SKM-1 (cell line): ENCODE measurements around the gene MAN2A1.

ENCODE experiments used
- DNase-seq: peaks from one replicate; lab custom pipeline; 2025; ENCODE audit not compliant: unreplicated experiment; lab: John Stamatoyannopoulos, UW

Gene MAN2A1

DNA sequence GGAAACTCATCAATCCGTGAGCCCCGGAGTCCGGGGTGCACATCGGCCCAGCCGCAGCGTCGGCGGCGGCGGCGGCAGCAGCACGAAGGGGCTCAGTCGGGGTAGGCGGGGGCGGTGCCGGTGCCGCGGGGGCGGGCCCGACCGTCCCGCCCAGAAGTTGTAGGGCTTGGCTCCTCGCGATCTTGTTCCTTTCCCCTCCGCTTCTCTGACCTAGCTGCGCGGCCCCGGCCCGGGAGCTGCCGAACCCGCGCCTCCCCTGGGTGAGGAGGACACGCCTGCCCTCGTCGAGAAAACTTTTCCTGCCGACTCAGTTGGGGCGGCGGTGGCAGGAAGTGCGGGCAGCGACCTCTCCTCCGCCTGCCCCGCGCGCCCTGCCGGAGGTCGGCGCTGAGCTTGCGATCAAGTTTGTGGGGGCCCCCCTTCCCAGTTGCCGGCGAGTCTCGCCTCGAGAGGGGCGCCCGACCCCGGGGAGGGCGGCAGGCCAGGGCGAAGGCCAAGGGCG is at the start of gene MAN2A1:
Gene MAN2A1, plus strand, starts transcription at position 188 of the 502 bp plus-strand sequence. CDS start 491 bp downstream, outside the sequence.
- peak; percentile 71 for DNase-seq

DNA sequence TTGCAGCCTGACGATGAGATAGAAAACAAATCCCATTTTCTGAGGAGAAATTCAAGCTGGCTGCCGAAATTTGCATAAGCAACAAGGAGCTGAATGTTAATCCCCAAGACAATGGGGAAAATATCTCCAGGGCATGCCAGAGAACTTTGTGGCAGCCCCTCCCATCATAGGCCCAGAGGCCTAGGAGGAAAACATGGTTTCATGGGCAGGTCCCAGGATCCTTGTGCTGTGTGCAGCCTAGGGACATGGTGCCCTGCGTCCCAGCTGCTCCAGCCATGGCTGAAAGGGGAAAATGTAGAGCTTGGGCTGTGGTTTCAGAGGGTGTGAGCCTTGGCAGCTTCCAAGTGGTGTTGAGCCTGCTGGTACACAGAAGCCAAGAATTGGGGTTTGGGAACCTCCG is 48.8 kb upstream of the MAN2A1 start:
- DNase-seq, result no peak

DNA sequence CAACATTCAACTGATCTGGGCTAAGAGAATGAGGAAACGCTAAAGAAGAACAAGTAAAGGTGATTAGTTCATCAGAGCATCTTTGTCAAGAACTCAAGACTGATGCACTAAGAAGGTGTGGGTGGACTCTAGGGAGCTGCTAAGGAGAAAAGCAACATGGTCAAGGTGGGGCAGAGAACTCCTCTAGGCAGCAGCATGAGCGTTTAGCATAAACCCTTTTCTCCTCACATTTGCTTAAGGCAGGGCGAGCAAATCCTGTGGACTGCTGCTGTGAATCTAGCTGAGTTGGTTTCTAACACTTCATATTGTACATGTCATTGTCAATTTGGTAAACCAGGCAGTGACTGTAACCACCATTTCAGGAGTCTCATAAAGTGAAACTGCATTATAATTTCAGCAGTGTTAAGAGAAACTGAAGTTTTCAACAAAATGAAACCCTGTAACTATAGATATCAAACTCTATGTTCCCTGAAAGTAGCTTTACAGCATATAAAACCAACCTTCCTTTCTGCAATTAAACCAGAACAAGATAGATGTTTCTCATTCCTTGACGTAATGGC is 45.9 kb upstream of the MAN2A1 start:
- no peak for DNase-seq

DNA sequence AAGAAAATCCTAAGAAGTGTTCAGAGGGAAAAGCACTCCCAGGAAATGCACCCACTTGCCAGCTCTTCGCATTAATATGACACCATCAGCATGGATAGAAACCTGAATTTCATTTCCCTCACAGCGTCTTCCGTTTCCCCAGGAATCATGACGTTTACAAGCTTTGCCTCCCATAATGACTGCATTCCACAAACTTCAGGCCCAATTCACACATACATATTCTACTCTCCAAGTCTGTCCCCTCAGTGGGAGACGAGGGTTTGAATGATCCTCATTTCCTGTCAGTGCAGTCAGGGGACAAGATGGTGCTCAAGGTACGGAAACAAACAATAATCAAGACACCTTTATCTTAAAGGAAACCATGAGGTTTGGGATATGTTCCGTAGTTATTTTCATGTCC is 44.9 kb upstream of the MAN2A1 start:
- no peak for DNase-seq

DNA sequence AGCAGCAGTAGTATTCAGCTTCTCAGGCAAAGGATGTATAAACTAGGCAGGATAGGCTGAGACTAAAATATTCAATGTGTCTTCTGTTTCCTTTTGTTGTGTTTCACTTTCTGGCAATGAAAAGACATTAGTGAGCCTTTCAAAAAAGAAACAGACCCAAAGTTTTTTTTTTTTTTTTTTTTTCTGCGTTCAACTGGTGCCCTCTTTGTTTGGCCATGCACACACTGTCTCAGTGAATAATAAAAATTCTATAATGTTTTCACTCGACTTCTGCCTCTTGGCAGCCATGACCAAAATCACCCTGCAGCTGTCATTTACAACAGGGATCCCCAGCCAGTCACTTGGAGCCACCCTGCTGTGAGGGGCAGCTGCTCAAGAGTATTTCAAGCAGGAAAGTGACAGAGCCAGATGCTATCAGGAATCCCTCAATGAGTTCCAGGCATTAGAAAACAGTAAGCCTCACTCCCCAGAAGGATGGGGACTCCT is 44.0 kb upstream of the MAN2A1 start:
- no peak for DNase-seq

DNA sequence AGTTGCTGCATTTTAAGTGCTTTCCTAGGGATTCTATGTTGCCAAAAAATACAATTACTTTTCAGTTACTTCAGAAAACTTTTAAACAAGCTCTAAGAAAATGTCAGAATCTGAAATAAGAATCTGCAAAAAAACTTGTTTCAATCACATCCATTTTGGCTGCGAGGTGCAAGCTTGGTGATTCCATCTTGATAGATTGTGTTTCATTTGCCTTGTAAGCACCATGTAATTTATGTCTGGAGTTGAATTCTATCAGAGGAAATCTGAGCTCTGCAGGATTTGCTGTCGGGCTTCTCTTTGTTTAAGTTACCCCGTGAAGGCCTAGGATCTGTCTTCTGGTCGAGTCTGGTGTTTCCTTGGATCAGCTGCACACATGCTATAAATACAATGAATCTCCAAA is 40.4 kb upstream of the MAN2A1 start:
- DNase-seq, result no peak

DNA sequence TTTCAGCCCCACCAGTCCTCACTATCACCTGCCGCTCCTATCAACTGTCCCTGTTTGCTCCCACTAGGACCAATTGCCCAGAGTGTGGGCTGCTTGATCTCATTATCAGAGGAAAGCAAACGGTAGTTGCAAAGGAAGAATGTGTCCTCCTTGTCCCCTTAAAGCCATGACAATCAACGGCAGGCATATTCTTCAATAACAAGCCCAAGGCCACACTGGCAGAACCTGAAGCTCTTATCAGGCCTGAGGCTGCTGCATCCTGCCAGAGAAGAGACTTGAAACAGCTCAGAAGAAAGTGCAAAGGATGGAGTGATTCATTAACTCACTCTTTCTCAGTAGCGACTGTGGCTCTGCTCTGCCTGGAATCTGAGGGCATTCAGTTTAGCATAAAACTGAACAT is 39.2 kb upstream of the MAN2A1 start:
- no peak for DNase-seq

DNA sequence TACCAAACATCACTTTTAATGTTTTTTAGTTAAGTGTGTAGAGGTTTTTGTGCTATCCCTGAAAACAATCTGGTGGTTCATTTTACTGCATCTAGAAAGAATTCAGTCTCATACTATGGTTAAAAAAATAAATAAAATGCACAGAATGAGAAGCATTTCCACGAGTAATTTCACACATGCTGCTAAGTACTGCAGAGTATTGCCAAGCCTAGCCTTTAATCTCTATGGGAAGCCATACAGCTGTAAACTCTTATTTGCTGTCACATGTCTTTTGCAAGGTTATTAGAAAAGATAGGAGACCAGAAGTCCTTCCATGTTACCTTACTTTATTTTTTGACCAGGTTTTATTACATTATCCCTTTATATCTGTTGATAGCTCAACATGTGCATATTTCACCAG is 37.6 kb upstream of the MAN2A1 start:
- no peak for DNase-seq

DNA sequence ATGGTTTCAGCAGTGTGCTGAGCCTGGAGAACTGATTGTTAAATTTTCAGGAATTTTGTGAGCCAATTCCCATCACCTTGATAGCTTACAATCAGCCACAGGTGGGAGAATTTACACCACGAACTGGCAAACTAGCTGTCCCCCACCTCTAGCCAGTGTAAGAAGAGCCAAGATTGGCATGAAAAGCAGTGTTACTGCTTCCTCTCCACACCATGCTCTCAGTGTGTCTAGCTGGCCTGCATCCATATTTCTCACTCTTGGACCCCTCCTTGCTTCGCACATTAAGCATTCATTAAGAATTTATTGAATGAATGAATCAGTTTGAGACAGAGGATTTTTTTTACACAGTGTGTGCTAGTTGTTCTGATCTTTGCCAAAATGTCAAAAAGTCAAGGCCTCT is 36.7 kb upstream of the MAN2A1 start:
- no peak for DNase-seq

DNA sequence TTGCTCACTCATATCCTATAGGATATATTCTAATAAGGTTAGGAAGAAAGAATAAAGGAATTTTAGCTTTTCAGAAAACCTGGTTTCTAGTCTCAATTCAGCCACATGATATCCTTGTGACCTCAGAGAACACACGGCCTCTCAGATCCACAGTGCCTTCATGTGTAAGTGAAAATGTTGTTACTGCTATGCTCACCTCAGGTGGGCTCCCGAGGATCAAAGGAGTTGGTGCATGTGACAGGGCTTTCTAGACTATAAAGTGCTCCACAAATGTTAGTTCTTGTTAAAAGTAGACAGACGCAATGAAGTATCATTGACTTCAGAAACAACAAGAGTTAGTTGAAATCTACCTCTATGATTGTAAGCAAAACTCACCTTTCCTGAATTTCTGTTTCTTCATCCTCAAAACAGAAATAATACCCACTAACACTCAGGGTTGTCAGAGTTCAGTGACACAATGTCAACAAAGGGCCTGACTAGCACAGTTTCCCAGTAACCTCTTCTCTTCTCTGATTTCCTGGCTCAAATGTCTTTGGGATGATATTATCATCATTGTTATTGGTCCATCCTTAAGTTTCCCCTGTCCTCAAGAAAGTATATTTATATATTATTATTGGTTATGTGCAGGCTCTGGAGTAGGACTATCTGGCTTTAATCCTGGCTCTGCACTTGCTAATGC is 36.0 kb upstream of the MAN2A1 start:
- no peak for DNase-seq

DNA sequence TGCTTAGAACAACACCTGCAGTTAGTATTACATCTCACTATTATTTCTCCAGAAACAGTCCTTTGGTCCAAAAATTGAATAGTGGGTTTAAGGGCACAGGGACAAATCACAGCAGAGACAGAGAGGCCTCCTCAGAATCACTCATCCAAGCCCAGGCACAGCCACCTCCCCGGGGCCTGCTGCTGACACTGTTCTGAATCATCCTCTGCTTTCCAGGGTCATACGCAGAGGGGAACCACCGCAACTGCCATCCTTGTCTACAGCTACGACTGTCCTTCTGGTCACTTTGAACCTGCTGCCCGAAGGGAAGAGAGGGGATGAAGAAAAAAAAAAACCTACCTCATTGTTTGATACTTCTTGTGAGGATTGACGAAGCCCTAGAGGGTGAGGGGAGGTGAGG is 35.3 kb upstream of the MAN2A1 start:
- DNase-seq, result no peak

DNA sequence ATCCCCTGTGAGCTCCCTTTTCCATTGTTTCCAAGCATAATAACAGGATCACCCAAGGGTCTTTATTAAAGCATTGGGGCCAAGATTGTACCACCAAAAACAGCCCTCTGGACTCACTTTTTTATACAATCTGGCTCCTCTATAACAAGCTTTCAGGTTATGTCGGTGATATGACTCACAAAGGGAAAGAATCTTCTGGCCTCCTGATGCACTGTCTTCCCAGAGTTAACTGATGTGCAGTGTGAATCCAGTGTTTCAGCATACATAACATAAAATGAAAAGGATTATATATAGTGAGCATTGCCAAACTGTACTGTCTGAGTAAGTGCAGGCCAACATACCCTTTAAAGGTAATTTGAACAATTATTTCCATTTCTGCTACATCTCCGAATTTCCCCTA is 33.9 kb upstream of the MAN2A1 start:
- no peak for DNase-seq

DNA sequence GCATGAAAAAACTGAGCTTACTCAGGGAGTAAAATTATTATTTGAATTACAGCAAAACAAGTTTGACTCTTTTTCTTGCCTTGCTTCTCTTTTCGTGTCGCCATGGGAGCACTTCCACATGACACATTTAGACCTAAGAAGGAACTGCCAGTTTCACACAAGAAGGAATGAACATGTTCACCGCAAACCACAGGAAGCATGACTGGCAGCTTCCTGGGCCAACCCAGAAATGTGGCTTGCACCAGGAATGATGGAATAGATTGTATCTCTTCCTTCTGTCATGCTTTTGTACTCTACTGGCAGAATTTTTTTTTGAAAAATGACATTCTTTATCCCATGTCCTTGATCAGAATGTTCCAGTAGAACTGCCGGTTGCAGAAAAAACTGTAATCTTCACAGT is 32.9 kb upstream of the MAN2A1 start:
- DNase-seq, result peak; percentile 91

DNA sequence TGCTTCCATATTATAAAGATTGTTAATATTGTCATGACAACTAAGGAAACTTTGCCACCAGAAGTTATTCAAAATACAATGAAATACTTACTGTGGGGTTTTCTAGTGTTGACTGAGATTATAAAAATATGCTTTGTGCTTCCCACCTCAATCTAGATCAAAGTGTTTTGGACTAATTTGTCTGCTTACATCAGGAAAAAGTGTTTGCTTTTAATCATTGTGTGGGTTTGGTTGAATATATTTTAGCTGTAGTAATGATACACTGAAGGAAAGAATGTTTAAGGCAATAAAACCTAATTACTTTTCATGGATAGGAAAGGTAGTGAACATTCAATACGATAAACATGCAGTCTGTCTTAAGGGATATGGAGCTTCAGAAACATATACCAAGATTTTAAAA is 29.8 kb upstream of the MAN2A1 start:
- no peak for DNase-seq

DNA sequence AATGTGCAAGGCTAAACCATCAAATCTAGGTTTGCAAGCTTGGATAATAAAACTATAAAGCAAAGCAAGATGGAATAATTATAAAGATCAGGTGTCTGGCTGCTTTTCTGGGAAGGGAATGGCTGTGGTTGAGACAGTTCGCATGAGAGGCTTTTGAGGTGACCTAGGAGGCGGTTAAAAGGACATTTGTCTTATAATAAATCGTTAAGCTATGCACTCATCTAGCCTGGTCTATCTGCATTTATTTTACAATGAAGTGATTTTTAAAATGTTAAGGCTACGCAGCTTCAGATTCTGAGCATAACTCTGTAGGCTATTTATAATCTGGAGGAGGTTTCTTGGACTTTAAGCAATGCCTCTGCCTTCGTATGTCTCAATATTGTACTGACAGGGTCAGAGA is 29.4 kb upstream of the MAN2A1 start:
- DNase-seq, result no peak

DNA sequence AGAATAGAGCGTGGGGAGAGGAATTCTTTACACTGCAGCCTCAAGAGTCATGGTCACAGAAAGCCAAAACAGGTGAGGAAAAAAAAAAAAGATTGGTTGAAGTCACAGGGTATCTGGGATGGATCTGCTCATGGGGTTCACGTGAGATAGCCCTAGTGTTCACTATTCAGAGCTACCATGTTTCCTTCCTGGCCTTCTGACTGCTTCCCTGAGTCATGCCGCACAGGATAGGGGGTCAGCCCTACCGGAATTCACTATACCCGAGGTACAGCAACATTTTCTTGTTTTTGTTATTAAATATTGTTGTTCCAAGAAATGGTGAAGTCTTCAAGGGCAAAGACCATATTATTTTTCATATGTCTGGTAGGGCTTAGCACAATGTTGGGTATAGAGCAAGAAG is 21.5 kb upstream of the MAN2A1 start:
- DNase-seq, result no peak

DNA sequence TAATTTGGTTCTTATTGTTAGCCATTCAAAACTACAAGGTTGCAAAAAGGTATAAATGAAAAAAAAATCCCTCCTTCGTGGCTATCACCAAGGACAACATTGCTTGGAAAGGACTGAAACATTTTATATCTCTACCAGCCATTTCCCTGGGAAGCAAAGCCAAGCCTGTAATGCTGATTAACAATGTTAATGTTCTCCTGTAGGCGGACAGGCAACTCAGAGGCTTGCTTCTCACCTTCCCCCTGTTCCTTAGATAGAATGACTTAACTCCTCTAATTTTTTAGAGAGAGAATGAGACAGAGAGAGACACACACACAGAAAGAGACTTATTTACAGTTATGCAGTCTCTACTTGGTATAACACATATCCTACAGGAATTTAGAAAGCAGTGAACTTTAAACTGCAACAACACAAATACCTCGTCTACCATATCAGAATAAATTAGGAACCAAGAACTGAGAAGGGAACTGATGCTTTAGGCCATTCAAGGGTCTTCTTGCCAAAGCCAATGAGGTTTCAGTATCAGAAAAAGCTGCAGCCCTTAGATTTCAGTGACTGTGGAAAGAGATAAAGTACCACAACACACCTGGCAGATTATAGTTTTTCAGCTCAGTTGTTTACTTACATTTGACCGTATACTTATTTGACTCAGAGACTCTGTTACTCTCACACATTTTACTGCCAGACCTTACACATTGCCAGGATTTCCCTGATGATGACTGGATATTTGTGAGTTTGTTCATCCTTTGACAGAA is 20.9 kb upstream of the MAN2A1 start:
- no peak for DNase-seq

DNA sequence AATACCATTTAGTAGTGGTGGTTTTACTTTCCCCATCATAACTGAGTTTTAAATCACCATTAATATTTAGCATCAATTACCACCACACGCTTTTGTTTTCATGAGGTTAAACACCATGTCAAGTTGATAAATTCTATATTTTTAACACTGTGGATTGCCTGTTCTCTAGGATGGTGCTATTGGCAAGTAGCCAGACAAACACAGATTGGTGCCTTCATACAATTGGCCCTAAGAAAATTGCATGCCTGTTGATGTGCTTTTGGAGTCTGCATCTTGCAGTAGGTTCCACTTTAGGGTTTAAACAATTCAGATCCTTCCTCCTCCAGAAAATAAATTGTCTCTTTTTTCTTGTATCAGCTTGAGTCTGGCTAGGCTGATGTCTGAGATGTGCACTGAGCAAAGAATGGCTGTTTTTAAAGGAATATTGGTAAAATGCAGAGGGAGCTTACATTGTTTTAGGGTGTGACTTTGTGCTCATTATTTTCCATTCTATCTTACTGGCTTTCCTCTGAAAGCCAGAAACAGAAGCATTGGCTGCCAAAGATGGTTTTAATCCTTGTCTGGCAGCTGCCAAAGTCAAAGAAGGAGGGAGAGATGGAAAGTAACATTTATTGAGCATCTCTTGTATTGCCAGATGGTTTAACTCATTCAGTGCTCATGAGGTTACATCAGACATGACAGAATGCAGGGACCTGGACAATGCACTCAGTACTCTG is 19.6 kb upstream of the MAN2A1 start:
- no peak for DNase-seq

DNA sequence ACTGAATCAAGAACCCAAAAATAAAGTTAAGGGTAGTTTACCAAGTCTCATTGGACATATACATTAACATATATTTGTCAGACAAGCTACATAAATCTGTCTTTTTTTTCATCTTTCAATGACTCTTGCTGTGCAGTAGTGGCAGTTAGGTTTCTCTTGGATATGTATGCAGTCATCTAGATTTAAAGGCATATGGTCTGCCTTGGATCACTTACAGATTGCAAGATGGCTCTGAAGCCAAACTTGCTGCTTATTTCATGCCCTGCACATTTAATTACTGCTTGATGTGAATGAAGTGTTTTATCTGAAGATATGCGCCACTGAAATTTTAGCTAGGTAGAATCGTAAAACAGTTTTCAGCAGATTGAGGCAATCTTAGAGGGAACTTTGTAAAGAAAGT is 18.6 kb upstream of the MAN2A1 start:
- DNase-seq, result no peak

DNA sequence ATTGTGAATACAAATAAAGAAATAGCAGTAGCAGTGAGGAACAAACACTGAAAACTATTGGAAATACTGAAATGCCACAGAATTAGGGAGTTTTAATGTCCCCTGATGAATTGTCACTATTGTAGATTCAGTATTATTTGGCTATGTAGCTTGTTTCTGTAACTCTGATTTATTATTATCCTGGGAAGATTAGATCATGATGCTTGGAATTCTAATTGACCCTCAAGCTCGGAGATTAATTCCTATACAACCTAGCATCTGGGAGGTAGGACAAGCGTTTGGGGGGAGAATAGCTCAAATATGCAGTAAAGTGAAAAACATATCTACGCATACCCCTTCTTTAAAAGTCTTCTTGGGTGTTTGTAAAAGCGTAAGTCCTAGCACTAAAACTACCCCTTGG is 15.1 kb upstream of the MAN2A1 start:
- no peak for DNase-seq

DNA sequence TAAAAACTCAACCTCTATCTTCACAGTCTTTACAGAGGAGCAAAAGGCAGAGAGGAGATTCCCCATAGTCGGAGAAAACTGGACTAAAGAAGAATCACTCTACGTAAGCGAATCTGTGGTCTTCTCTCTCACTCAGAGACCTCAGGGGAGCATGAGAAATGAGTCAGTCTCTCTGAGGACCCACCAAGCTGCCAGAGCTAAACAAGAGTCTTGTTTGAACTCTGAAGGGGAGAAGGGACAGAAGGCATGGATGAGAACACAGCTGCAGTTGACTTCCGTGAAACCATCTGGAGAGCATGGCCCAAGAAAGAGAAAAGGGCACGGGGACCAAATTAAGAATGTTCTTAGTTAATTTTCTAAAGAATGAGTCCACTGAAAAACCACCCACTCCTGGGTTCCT is 12.8 kb upstream of the MAN2A1 start:
- no peak for DNase-seq

DNA sequence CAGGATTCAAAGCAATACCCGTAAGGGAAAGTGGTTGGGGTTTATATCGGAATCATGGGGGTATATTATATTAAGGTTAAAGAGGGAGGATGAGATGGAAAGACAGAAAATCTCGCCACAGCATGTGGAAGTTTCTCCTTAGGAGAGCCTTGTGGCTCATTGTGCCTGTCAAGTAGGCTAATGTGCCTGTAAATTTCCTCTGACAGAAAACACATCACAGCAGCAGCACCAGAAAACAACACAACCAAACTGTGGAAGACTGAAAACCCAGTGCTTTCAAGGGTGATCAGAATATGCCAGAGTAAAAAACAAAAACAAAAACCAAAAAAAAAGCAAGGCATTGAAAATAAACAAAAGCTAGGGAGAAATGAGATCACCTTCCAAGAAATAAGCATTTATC is 11.3 kb upstream of the MAN2A1 start:
- no peak for DNase-seq
